ENCODE data around the gene RIN3. TPM values are rescaled to one million over a fixed set of nuclear protein-coding genes. Genes with fewer than 3 reads are reported as not detected.

The RIN3 gene
- polyA plus RNA-seq, 4 donors = 5.6 to 7.6 (median 6.7) TPM

GRCh38 chr14:92656306-92657081 lies 142.9 kb downstream of the RIN3 start:
- no peak for DNase-seq (ENCODE audit: low read depth in 4 of 4, low spot score in 2 of 4)

GRCh38 chr14:92657457-92658142 lies 144.0 kb downstream of the RIN3 start:
- DNase-seq (ENCODE audit: low read depth in 4 of 4, low spot score in 2 of 4) = no peak

- DNase-seq (ENCODE audit: low read depth in 4 of 4, low spot score in 2 of 4) = no peak
These were observed 144.6 kb downstream of the RIN3 start for GRCh38 chr14:92658160-92658559.

- DNase-seq (ENCODE audit: low read depth in 4 of 4, low spot score in 2 of 4) = no peak
These were observed 145.1 kb downstream of the RIN3 start for GRCh38 chr14:92658684-92659083.

- no peak for DNase-seq (ENCODE audit: low read depth in 4 of 4, low spot score in 2 of 4)
These were observed 146.4 kb downstream of the RIN3 start for GRCh38 chr14:92659765-92660561.

- no peak for DNase-seq (ENCODE audit: low read depth in 4 of 4, low spot score in 2 of 4)
These were observed 147.0 kb downstream of the RIN3 start for GRCh38 chr14:92660571-92660970.

GRCh38 chr14:92663049-92663448 lies 149.5 kb downstream of the RIN3 start:
- DNase-seq (ENCODE audit: low read depth in 4 of 4, low spot score in 2 of 4) = no peak

- no peak for DNase-seq (ENCODE audit: low read depth in 4 of 4, low spot score in 2 of 4)
These were observed 152.1 kb downstream of the RIN3 start for GRCh38 chr14:92665661-92666110.

- no peak for DNase-seq (ENCODE audit: low read depth in 4 of 4, low spot score in 2 of 4)
These were observed 152.7 kb downstream of the RIN3 start for GRCh38 chr14:92666251-92666650.

- no peak for DNase-seq (ENCODE audit: low read depth in 4 of 4, low spot score in 2 of 4)
These were observed 154.8 kb downstream of the RIN3 start for GRCh38 chr14:92668276-92668973.

GRCh38 chr14:92670160-92670559 lies 156.6 kb downstream of the RIN3 start:
- DNase-seq (ENCODE audit: low read depth in 4 of 4, low spot score in 2 of 4) = no peak

- no peak for DNase-seq (ENCODE audit: low read depth in 4 of 4, low spot score in 2 of 4)
These were observed 157.2 kb downstream of the RIN3 start for GRCh38 chr14:92670643-92671366.

- no peak for DNase-seq (ENCODE audit: low read depth in 4 of 4, low spot score in 2 of 4)
These were observed 160.1 kb downstream of the RIN3 start for GRCh38 chr14:92673601-92674150.

- DNase-seq (ENCODE audit: low read depth in 4 of 4, low spot score in 2 of 4) = no peak
These were observed 161.8 kb downstream of the RIN3 start for GRCh38 chr14:92675421-92675820.

- no peak for DNase-seq (ENCODE audit: low read depth in 4 of 4, low spot score in 2 of 4)
These were observed 162.4 kb downstream of the RIN3 start for GRCh38 chr14:92675976-92676375.

- DNase-seq (ENCODE audit: low read depth in 4 of 4, low spot score in 2 of 4) = no peak
These were observed 163.0 kb downstream of the RIN3 start for GRCh38 chr14:92676403-92677086.

GRCh38 chr14:92677087-92677668 lies 163.6 kb downstream of the RIN3 start:
- DNase-seq (ENCODE audit: low read depth in 4 of 4, low spot score in 2 of 4) = no peak

GRCh38 chr14:92677955-92678354 lies 164.4 kb downstream of the RIN3 start:
- DNase-seq (ENCODE audit: low read depth in 4 of 4, low spot score in 2 of 4) = no peak

GRCh38 chr14:92678766-92679165 lies 165.2 kb downstream of the RIN3 start:
- DNase-seq (ENCODE audit: low read depth in 4 of 4, low spot score in 2 of 4) = no peak
